Loucy (cell line): ENCODE measurements around the gene CYP2A6.

Experiments used
- CTCF ChIP-seq: fragments of 200-600 bp; sonication (generic); conservative IDR thresholded peaks from 2 replicates; pipeline ENCODE4 v1.5.1; 2014; ENCODE audit warnings: mild to moderate bottlenecking, antibody characterized with exemption, low read length
- EZH2phosphoT487 ChIP-seq: fragments of 200-600 bp; IDR thresholded peaks from 2 replicates; pipeline ENCODE4 v1.6.1; 2018; ENCODE audit warnings: antibody characterized with exemption, mild to moderate bottlenecking, moderate library complexity, borderline replicate concordance

GRCh38 chr19:40889366-40889765 is 39.1 kb upstream of the CYP2A6 start:
- no peak for TF ChIP-seq CTCF
- no peak for TF ChIP-seq EZH2phosphoT487
